HepG2 (cell line): ENCODE results near the gene PTPN14. TPM values are rescaled to one million over a fixed set of nuclear protein-coding genes. Genes with fewer than 3 reads are reported as not detected.

Source experiments
- CREM ChIP-seq, 2 experiments: sonication (generic) in 1 of 2; formaldehyde crosslinking in 1 of 2; IDR thresholded peaks; 2 replicates each; pipeline versions ENCODE4 v1.4.0 to v1.6.1; 2016 to 2020; ENCODE audit warnings: antibody characterized with exemption in 1 of 2, mild to moderate bottlenecking in 1 of 2, missing genetic modification reagents in 1 of 2
- DPF2 ChIP-seq: sonication (generic); formaldehyde crosslinking; IDR thresholded peaks from 2 replicates; pipeline ENCODE4 v1.4.0; 2020; ENCODE audit warnings: mild to moderate bottlenecking, low read depth, missing genetic modification reagents, borderline replicate concordance
- HDAC1 ChIP-seq: sonication (generic); formaldehyde crosslinking; IDR thresholded peaks from 2 replicates; pipeline ENCODE4 v1.5.1; 2020; ENCODE audit warnings: mild to moderate bottlenecking, missing genetic modification reagents
- KAT2B ChIP-seq: fragments of 150-350 bp; IDR thresholded peaks from 2 replicates; pipeline ENCODE4 v1.6.1; 2014; ENCODE audit warnings: low read depth, low read length, borderline replicate concordance
- KDM2A ChIP-seq: sonication (generic); formaldehyde crosslinking; IDR thresholded peaks from 2 replicates; pipeline ENCODE4 v1.4.0; 2020; ENCODE audit warnings: low read depth, missing genetic modification reagents, borderline replicate concordance
- KLF11 ChIP-seq: IDR thresholded peaks from 2 replicates; pipeline ENCODE4 v1.6.1; 2016; ENCODE audit warnings: missing compliant biosample characterization
- LCORL ChIP-seq, 2 experiments: fragments of 450-650 bp in 1 of 2; sonication (generic) in 1 of 2; formaldehyde crosslinking in 1 of 2; IDR thresholded peaks; 2 replicates each; pipeline versions ENCODE4 v1.5.0 to v1.6.1; 2017 to 2020; ENCODE audit warnings: antibody characterized with exemption in 1 of 2, missing genetic modification reagents in 1 of 2
- NR2C2 ChIP-seq: sonication (generic); formaldehyde crosslinking; IDR thresholded peaks from 2 replicates; pipeline ENCODE4 v1.4.0; 2020; ENCODE audit warnings: missing genetic modification reagents, mild to moderate bottlenecking, moderate library complexity, borderline replicate concordance
- PHF5A ChIP-seq: IDR thresholded peaks from one replicate; pipeline ENCODE4 v1.6.1; 2018; ENCODE audit warnings: low read depth, missing genetic modification reagents; ENCODE audit not compliant: unreplicated experiment
- REXO4 ChIP-seq: sonication (generic); formaldehyde crosslinking; IDR thresholded peaks from 2 replicates; pipeline ENCODE4 v1.8.0; 2022; ENCODE audit warnings: missing genetic modification reagents, mild to moderate bottlenecking, borderline replicate concordance
- SOX5 ChIP-seq: IDR thresholded peaks from 2 replicates; pipeline ENCODE4 v1.6.1; 2016; ENCODE audit warnings: borderline replicate concordance
- TBX2 ChIP-seq: sonication (generic); formaldehyde crosslinking; IDR thresholded peaks from 2 replicates; pipeline ENCODE4 v1.5.0; 2020; ENCODE audit warnings: missing genetic modification reagents, mild to moderate bottlenecking, borderline replicate concordance
- ZBTB34 ChIP-seq: sonication (generic); formaldehyde crosslinking; IDR thresholded peaks from 2 replicates; pipeline ENCODE4 v1.8.0; 2022; ENCODE audit warnings: mild to moderate bottlenecking, missing genetic modification reagents
- ZFP36L1 ChIP-seq: sonication (generic); formaldehyde crosslinking; IDR thresholded peaks from 2 replicates; pipeline ENCODE4 v1.8.0; 2022; ENCODE audit warnings: mild to moderate bottlenecking, missing genetic modification reagents, moderate library complexity
- ZFY ChIP-seq: sonication (generic); formaldehyde crosslinking; IDR thresholded peaks from 2 replicates; pipeline ENCODE4 v1.4.0; 2020; ENCODE audit warnings: missing genetic modification reagents
- ZNF124 ChIP-seq: sonication (generic); formaldehyde crosslinking; IDR thresholded peaks from 2 replicates; pipeline ENCODE4 v1.4.0; 2020; ENCODE audit warnings: missing genetic modification reagents
- ZNF17 ChIP-seq: sonication (generic); formaldehyde crosslinking; IDR thresholded peaks from 2 replicates; pipeline ENCODE4 v1.5.0; 2020; ENCODE audit warnings: mild to moderate bottlenecking, missing genetic modification reagents
- ZNF274 ChIP-seq: sonication (generic); formaldehyde crosslinking; IDR thresholded peaks from 2 replicates; pipeline ENCODE4 v1.5.1; 2020; ENCODE audit warnings: mild to moderate bottlenecking, missing genetic modification reagents
- ZNF3 ChIP-seq: IDR thresholded peaks from 2 replicates; pipeline ENCODE4 v1.7.0; 2017; ENCODE audit warnings: inconsistent platforms
- ZNF331 ChIP-seq: sonication (generic); formaldehyde crosslinking; IDR thresholded peaks from 2 replicates; pipeline ENCODE4 v1.4.0; 2020; ENCODE audit warnings: missing genetic modification reagents
- ZNF362 ChIP-seq: sonication (generic); formaldehyde crosslinking; IDR thresholded peaks from 2 replicates; pipeline ENCODE4 v1.4.0; 2020; ENCODE audit warnings: missing genetic modification reagents, mild to moderate bottlenecking, borderline replicate concordance
- ZNF501 ChIP-seq: sonication (generic); formaldehyde crosslinking; IDR thresholded peaks from 2 replicates; pipeline ENCODE4 v1.5.1; 2020; ENCODE audit warnings: mild to moderate bottlenecking, moderate library complexity, missing genetic modification reagents
- ZNF510 ChIP-seq: sonication (generic); formaldehyde crosslinking; IDR thresholded peaks from 2 replicates; pipeline ENCODE4 v1.4.0; 2020; ENCODE audit warnings: low read depth, mild to moderate bottlenecking, missing genetic modification reagents
- ZNF562 ChIP-seq: sonication (generic); formaldehyde crosslinking; IDR thresholded peaks from 2 replicates; pipeline ENCODE4 v1.8.0; 2022; ENCODE audit warnings: missing genetic modification reagents, borderline replicate concordance
- ZNF691 ChIP-seq: sonication (generic); formaldehyde crosslinking; IDR thresholded peaks from 2 replicates; pipeline ENCODE4 v1.4.0; 2020; ENCODE audit warnings: missing genetic modification reagents, low read depth, mild to moderate bottlenecking, borderline replicate concordance
- ZSCAN22 ChIP-seq: sonication (generic); formaldehyde crosslinking; IDR thresholded peaks from 2 replicates; pipeline ENCODE4 v1.4.0; 2020; ENCODE audit warnings: mild to moderate bottlenecking, missing genetic modification reagents
- polyA plus RNA-seq, 8 experiments: library from polyadenylated mRNA; depleted of rRNA in 3 of 8; stranded (reverse) in 7 of 8; unstranded in 1 of 8; fragments of >200 nt; fragmentation: Illumina TruSeq in 4 of 8; extraction: Trizol in 4 of 8; gene quantifications; 2 replicates each; pipeline versions ENCODE4 v1.2.1 to v1.2.3, GENCODE V29; 2011 to 2016; ENCODE audit warnings: low read depth in 4 of 8, missing spikeins in 1 of 8, mixed read lengths in 1 of 8; ENCODE audit not compliant: insufficient read depth in 1 of 8
- total RNA-seq, 5 experiments: library from RNA; depleted of rRNA; stranded (reverse); fragments of >200 nt; fragmentation: Illumina TruSeq; extraction: Trizol; gene quantifications; 2 replicates each; pipeline ENCODE4 v1.2.3, GENCODE V29; 2016; ENCODE audit warnings: low read depth in 1 of 5

The PTPN14 gene
- total and polyA plus RNA-seq, 2 of the 13 experiments (the other 11 are each of a cell fraction or from before 2014, with no cell fraction given): 3.9 to 4.7 TPM

GRCh38 chr1:214516434-214517326, 34.7 kb downstream of the PTPN14 start (continued):
- TF ChIP-seq ZFP36L1 (no peak), ZNF3 (CRISPR knock-in tag) (no peak), ZSCAN22 (no peak), NR2C2 (CRISPR knock-in tag) (no peak), ZNF17 (CRISPR knock-in tag) (no peak), KAT2B (no peak), ZNF691 (no peak), ZNF362 (no peak), PHF5A (CRISPR knock-in tag) (no peak), ZNF331 (CRISPR knock-in tag) (0 out of 2 replicates have a peak, but pooled peaks have one; percentile 10), HDAC1 (peak; percentile 26; the same call in 1 of the 2 replicates), DPF2 (CRISPR knock-in tag) (no peak), ZNF510 (CRISPR knock-in tag) (no peak), REXO4 (CRISPR knock-in tag) (no peak), KDM2A (no peak), ZBTB34 (peak; percentile 67; the same call in 1 of the 2 replicates), TBX2 (CRISPR knock-in tag) (peak; percentile 39; the same call in 1 of the 2 replicates), KLF11 (CRISPR knock-in tag) (no peak), CREM (IDR thresholded peaks at IDR 0.05) (peak; percentile 29; the same call in 1 of the 2 replicates), CREM (CRISPR knock-in tag; IDR thresholded peaks at IDR 0.05) (no peak), SOX5 (peak; percentile 66; the same call in 1 of the 2 replicates), ZFY (CRISPR knock-in tag) (no peak), LCORL (IDR thresholded peaks at IDR 0.05) (no peak), LCORL (CRISPR knock-in tag; IDR thresholded peaks at IDR 0.05) (no peak), ZNF562 (no peak), ZNF274 (no peak), ZNF124 (CRISPR knock-in tag) (no peak), ZNF501 (CRISPR knock-in tag) (no peak)
